Fibroblast of lung (primary cell): ENCODE results near the gene AFAP1. TPM values are rescaled to one million over a fixed set of nuclear protein-coding genes. Genes with fewer than 3 reads are reported as not detected.

Experiments
- DNase-seq, 2 donors: peaks; one replicate each; pipeline versions ENCODE4 v3.0.0 to v3.0.0-alpha.2; 2010; ENCODE audit warnings: low read depth in 2 of 2
- H2AFZ ChIP-seq: 2 replicates; pipeline ENCODE4 v1.5.1; 2012; ENCODE audit warnings: low read length, control low read depth, inconsistent platforms
- H3K27ac ChIP-seq: 2 replicates; pipeline ENCODE4 v1.5.1; 2011; ENCODE audit warnings: low read length, control low read depth; ENCODE audit not compliant: insufficient read depth
- H3K27me3 ChIP-seq: 2 replicates; pipeline ENCODE4 v1.5.1; 2011; ENCODE audit warnings: mild to moderate bottlenecking, low read length; ENCODE audit not compliant: control insufficient read depth, insufficient read depth
- H3K36me3 ChIP-seq: 2 replicates; pipeline ENCODE4 v1.5.1; 2011; ENCODE audit warnings: low read length; ENCODE audit not compliant: control insufficient read depth, insufficient read depth
- H3K4me1 ChIP-seq: 2 replicates; pipeline ENCODE4 v1.5.1; 2011; ENCODE audit warnings: low read length; ENCODE audit not compliant: control insufficient read depth, insufficient read depth; ENCODE audit errors: extremely low read depth
- H3K4me2 ChIP-seq: 2 replicates; pipeline ENCODE4 v1.5.1; 2011; ENCODE audit warnings: low read length, control low read depth; ENCODE audit not compliant: insufficient read depth; ENCODE audit errors: extremely low read depth
- H3K4me3 ChIP-seq, 4 experiments: fragments of 200-600 bp in 1 of 4; sonication (generic) in 1 of 4; replicated peaks in 1 of 4; 2 replicates each; pipeline ENCODE4 v1.5.1; 2011 to 2016; ENCODE audit warnings: low read length in 4 of 4, low read depth in 3 of 4, mild to moderate bottlenecking in 3 of 4, control low read depth in 2 of 4, inconsistent platforms in 1 of 4, mixed read lengths in 1 of 4; ENCODE audit not compliant: insufficient read depth in 1 of 4; ENCODE audit errors: control extremely low read depth in 1 of 4
- H3K79me2 ChIP-seq: 2 replicates; pipeline ENCODE4 v1.5.1; 2012; ENCODE audit warnings: mild to moderate bottlenecking, low read length, inconsistent platforms; ENCODE audit not compliant: control insufficient read depth, insufficient read depth
- H3K9ac ChIP-seq: 2 replicates; pipeline ENCODE4 v1.5.1; 2011; ENCODE audit warnings: mild to moderate bottlenecking, low read length, control low read depth; ENCODE audit not compliant: insufficient read depth
- H3K9me3 ChIP-seq: 2 replicates; pipeline ENCODE4 v1.5.1; 2012; ENCODE audit warnings: low read depth, low read length; ENCODE audit not compliant: control insufficient read depth, insufficient read depth
- H4K20me1 ChIP-seq: 2 replicates; pipeline ENCODE4 v1.5.1; 2011; ENCODE audit warnings: low read length; ENCODE audit not compliant: control insufficient read depth, insufficient read depth; ENCODE audit errors: extremely low read depth
- EZH2 ChIP-seq: IDR thresholded peaks from 2 replicates; pipeline ENCODE4 v1.5.1; 2012; ENCODE audit warnings: low read length, control low read depth, mild to moderate bottlenecking; ENCODE audit errors: missing control alignments
- polyA plus RNA-seq, 2 donors: library from polyadenylated mRNA; depleted of rRNA in 1 of 2; stranded (reverse) in 1 of 2; unstranded in 1 of 2; fragments of >200 nt; gene quantifications; 2 replicates each; pipeline ENCODE4 v1.2.1, GENCODE V29; 2011 to 2012; ENCODE audit warnings: missing spikeins in 1 of 2
- total RNA-seq: library from RNA; depleted of rRNA; stranded (reverse); fragments of >200 nt; gene quantifications from 2 replicates; pipeline ENCODE4 v1.2.1, GENCODE V29; 2014
- TF ChIP-seq, protein P1 (sequence below), 2 donors: IDR thresholded peaks in 1 of 2; conservative IDR thresholded peaks in 1 of 2; 1 replicate in 1 of 2; 2 replicates in 1 of 2; pipeline ENCODE4 v1.5.1; 2011 to 2012; ENCODE audit warnings: low read length in 2 of 2, control low read depth in 1 of 2, inconsistent platforms in 1 of 2, low read depth in 1 of 2, mild to moderate bottlenecking in 1 of 2

The AFAP1 gene
- total and polyA plus RNA-seq, 2 donors (not counting 1 experiment from before 2014, with no cell fraction given) = 21.8 to 30.1 TPM

DNA sequence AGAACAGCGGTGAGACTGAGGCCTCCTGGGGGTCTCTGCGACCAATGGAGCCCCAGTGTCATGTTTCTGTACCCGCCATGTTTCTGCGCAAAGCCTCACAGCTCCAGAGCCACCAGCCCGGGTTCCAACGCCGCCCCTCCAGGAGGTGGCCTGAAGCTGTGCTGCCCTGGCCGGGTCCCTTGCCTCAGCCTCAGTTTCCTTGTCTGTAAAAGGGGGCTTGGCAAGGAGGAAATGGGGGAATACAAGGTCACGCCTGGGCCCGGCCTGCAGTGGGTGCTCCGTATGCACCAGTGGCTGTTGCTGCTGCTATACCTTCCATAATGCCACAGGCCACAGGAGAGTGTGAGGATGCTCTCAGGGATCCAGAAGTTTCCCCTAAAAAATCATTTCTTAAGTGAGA is 229.5 kb downstream of the AFAP1 start:
- Histone ChIP-seq H3K27ac (no peak overlapping the region), H3K9ac (no peak overlapping the region), H3K4me1 (no peaks in the 10 kb centered on the region), H3K27me3 (no peaks in the 10 kb centered on the region), H2AFZ (no peak overlapping the region), H3K79me2 (no peaks in the 10 kb centered on the region), H3K9me3 (no peaks in the 10 kb centered on the region), H3K36me3 (no peaks in the 10 kb centered on the region), H3K4me2 (no peak overlapping the region), H4K20me1 (no peaks in the 10 kb centered on the region), H3K4me3 (no peak overlapping the region)
- TF ChIP-seq EZH2 = no peak
- TF ChIP-seq, protein P1, sequence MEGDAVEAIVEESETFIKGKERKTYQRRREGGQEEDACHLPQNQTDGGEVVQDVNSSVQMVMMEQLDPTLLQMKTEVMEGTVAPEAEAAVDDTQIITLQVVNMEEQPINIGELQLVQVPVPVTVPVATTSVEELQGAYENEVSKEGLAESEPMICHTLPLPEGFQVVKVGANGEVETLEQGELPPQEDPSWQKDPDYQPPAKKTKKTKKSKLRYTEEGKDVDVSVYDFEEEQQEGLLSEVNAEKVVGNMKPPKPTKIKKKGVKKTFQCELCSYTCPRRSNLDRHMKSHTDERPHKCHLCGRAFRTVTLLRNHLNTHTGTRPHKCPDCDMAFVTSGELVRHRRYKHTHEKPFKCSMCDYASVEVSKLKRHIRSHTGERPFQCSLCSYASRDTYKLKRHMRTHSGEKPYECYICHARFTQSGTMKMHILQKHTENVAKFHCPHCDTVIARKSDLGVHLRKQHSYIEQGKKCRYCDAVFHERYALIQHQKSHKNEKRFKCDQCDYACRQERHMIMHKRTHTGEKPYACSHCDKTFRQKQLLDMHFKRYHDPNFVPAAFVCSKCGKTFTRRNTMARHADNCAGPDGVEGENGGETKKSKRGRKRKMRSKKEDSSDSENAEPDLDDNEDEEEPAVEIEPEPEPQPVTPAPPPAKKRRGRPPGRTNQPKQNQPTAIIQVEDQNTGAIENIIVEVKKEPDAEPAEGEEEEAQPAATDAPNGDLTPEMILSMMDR (conservative IDR thresholded peaks at IDR 0.05 in 1 of 2, IDR thresholded peaks at IDR 0.05 in 1 of 2; ENCODE audit: low read depth in 1 of 2, low read length in 2 of 2) = no peak
- no peak for DNase-seq

DNA sequence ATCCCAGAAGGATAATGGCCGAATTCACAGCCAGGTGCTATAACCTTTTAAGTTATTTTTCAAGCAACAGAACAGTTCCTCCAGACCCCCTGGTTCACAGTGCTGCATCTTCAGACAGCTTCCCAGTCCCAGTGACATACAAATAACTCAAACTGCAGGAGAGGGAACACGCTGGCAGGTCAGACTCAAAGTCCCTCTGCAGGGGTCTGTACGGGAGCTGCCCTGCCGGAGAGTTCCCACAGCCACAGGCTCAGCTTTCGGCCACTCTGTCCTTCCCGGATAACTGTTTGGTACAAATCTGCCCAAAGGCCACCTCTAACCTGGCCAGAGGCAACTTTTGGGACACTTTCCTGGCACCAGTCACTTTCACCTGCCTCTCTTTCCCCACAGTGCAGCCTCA is 230.2 kb downstream of the AFAP1 start:
- H3K27me3 ChIP-seq = no peaks in the 10 kb centered on the region
- no peak for DNase-seq
- no peak overlapping the region for H3K27ac ChIP-seq
- TF ChIP-seq, protein P1 (conservative IDR thresholded peaks at IDR 0.05 in 1 of 2, IDR thresholded peaks at IDR 0.05 in 1 of 2; ENCODE audit: low read depth in 1 of 2, low read length in 2 of 2) = no peak
- no peak for TF ChIP-seq EZH2
- no peaks in the 10 kb centered on the region for H4K20me1 ChIP-seq
- H3K79me2 ChIP-seq = no peaks in the 10 kb centered on the region
- H3K4me2 ChIP-seq = no peak overlapping the region
- H3K9ac ChIP-seq = no peak overlapping the region
- no peaks in the 10 kb centered on the region for H3K4me1 ChIP-seq
- no peak overlapping the region for H2AFZ ChIP-seq
- H3K9me3 ChIP-seq = no peaks in the 10 kb centered on the region
- H3K36me3 ChIP-seq = no peaks in the 10 kb centered on the region
- H3K4me3 ChIP-seq = no peak overlapping the region

DNA sequence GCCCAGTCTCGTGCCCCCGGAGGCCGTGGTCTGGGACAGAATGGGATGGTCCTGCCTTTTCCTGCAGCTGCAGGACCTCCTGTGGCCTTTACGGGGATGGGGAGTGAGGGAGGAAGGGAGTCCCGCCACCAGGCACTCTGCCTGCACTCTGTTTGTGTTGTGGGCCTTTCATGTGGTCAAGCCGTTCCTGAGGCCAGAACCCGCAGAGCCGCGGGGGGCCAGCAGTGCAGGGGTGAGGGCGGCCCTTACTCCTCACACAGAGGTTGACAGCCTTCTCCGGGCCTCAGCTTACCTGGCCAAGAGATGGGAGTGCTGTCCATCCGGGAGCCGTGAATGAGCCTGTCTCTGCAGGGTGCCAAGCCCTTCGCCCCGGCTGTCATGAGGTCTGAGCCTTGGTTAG is 230.7 kb downstream of the AFAP1 start:
- H2AFZ ChIP-seq = no peak overlapping the region
- no peaks in the 10 kb centered on the region for H3K79me2 ChIP-seq
- DNase-seq = peak; percentile 16 to 23
- no peak overlapping the region for H3K9ac ChIP-seq
- TF ChIP-seq, protein P1 (conservative IDR thresholded peaks at IDR 0.05 in 1 of 2, IDR thresholded peaks at IDR 0.05 in 1 of 2; ENCODE audit: low read depth in 1 of 2, low read length in 2 of 2) = no peak
- no peak for TF ChIP-seq EZH2
- no peak overlapping the region for H3K4me2 ChIP-seq
- H3K36me3 ChIP-seq = no peaks in the 10 kb centered on the region
- no peak overlapping the region for H3K27ac ChIP-seq
- H3K4me1 ChIP-seq = no peaks in the 10 kb centered on the region
- no peak overlapping the region for H3K4me3 ChIP-seq
- H3K27me3 ChIP-seq = no peaks in the 10 kb centered on the region
- no peaks in the 10 kb centered on the region for H4K20me1 ChIP-seq
- no peaks in the 10 kb centered on the region for H3K9me3 ChIP-seq

Other genes starting within 250 kb of the AFAP1 start
- 0.26 and 0.66 TPM in 2 replicates for gene ABLIM2, start 219.0 kb upstream of the AFAP1 start, total RNA-seq
- 0.15 and 2.6 TPM in 2 replicates for gene ABLIM2, start 219.0 kb upstream of the AFAP1 start, polyA plus RNA-seq